Adrenal gland (tissue), 19 donors: Measurements from ENCODE around the gene TDRD3. TPM values are rescaled to one million over a fixed set of nuclear protein-coding genes. Genes with fewer than 3 reads are reported as not detected.

Experiments used
- DNase-seq, 7 donors: peaks; one replicate each; pipeline ENCODE4 v3.0.0-alpha.2; 2019 to 2020
- H3K27ac ChIP-seq, 5 donors: fragments of 200-600 bp; sonication (generic) in 4 of 5; 1 replicate in 3 of 5; 2 replicates in 2 of 5; pipeline versions ENCODE4 v1.5.1 to v1.8.0; 2016 to 2020; ENCODE audit warnings: mild to moderate bottlenecking in 1 of 5
- H3K27me3 ChIP-seq: fragments of 200-600 bp; 2 replicates; pipeline ENCODE4 v1.8.0; 2021
- H3K36me3 ChIP-seq, 2 donors: fragments of 200-600 bp; replicated peaks in 1 of 2; 1 replicate in 1 of 2; 2 replicates in 1 of 2; pipeline versions ENCODE4 v1.5.1 to v1.8.0; 2018 to 2022
- H3K4me1 ChIP-seq, 2 donors: fragments of 200-600 bp; replicated peaks in 1 of 2; 1 replicate in 1 of 2; 2 replicates in 1 of 2; pipeline versions ENCODE4 v1.5.1 to v1.8.0; 2018 to 2021
- H3K4me3 ChIP-seq, 4 donors: fragments of 200-600 bp; sonication (generic) in 3 of 4; one replicate each; pipeline ENCODE4 v1.5.1; 2016 to 2018
- H3K9me3 ChIP-seq, 3 donors: fragments of 200-600 bp; sonication (generic) in 1 of 3; replicated peaks in 1 of 3; 1 replicate in 2 of 3; 2 replicates in 1 of 3; pipeline versions ENCODE4 v1.5.1 to v1.8.0; 2016 to 2021
- POLR2A ChIP-seq, 2 donors: fragments of 450-650 bp; IDR thresholded peaks; one replicate each; pipeline ENCODE4 v1.6.1; 2017; ENCODE audit warnings: antibody characterized with exemption in 2 of 2, mild to moderate bottlenecking in 2 of 2, moderate library complexity in 1 of 2
- WGBS, 4 donors: extraction: QIAGEN DNeasy Blood & Tissue Kit in 2 of 4; methylation state at CpG; one replicate each; pipeline versions ENCODE4 v1.1.5 to v1.1.7; 2013 to 2017; 5-methylcytosine and 5-hydroxymethylcytosine counted together
- intact Hi-C, 2 donors: fragments of 100-400 bp; cut with DNase I; formaldehyde crosslinking; loops; one replicate each; pipeline versions ENCODE4 v1.14.1 to v1.15.0; 2022 to 2023
- long read RNA-seq, 10 donors: library from polyadenylated mRNA in 3 of 10; unstranded in 2 of 10; stranded (forward) in 1 of 10; transcript quantifications; one replicate each; pipeline ENCODE4 v2.0.0 and lab custom pipeline, GENCODE V29; 2021 to 2026
- polyA plus RNA-seq, 3 donors: library from polyadenylated mRNA; stranded (reverse); fragments of 200-250 nt in 2 of 3; fragments of 350-450 nt in 1 of 3; fragmentation: Illumina TruSeq in 1 of 3; extraction: RNeasy Lipid Tissue Mini Kit (QIAGEN cat#74804) in 1 of 3; gene quantifications; one replicate each; pipeline ENCODE4 v1.2.3, GENCODE V29; 2013 to 2014
- total RNA-seq, 9 donors: library from RNA; depleted of rRNA in 4 of 9; stranded (reverse); fragments of >200 nt in 4 of 9; fragments of 120-200 nt in 1 of 9; fragmentation: NEBNext Ultra II Directional in 1 of 9; extraction: Animal tissue kit (Norgen Biotek cat#: 25700) in 1 of 9; gene quantifications; one replicate each; pipeline versions ENCODE4 v1.1.0 to v1.2.4, GENCODE V29; 2013 to 2023
- TF ChIP-seq, protein P1 (sequence below), 6 experiments: fragments of 450-650 bp in 4 of 6; fragments of 200-600 bp in 2 of 6; sonication (generic) in 1 of 6; IDR thresholded peaks; 1 replicate in 5 of 6; 2 replicates in 1 of 6; pipeline versions ENCODE4 v1.5.1 to v1.8.0; 2016 to 2021; ENCODE audit warnings: antibody characterized with exemption in 6 of 6, mild to moderate bottlenecking in 2 of 6, moderate library complexity in 1 of 6
- donor health status: healthy with polysubstance abuse.
- donor health status: Bipolar disorder and iron deficiency.
- donor health status: DM: yes; HTN: yes; CAD: no.
- donor health status: DM: no; HTN: no; CAD: no.
- donor health status: DM: no; HTN: no; CAD: no.
- donor health status: DM: yes; HTN: yes; CAD: no.

TDRD3 gene
- total RNA-seq, result 10 to 100 TPM in 8 of 9 donors, 1 to 10 TPM in 1; 6.6 to 30.5 (median 22.3) TPM
- 10 to 100 TPM; 14.7 to 26.0 (median 20.9) TPM for polyA plus RNA-seq
- long read RNA-seq, donor 1, partial matches to known transcripts, result 0 of 1 reads
- long read RNA-seq, donor 1, other reads (novel, unspliced or antisense), result 0 of 1 reads
- long read RNA-seq, donor 2, result 0 reads
- long read RNA-seq, donor 3, result 0 reads
- long read RNA-seq, donor 4, partial matches to known transcripts, result 3 of 9 reads
- long read RNA-seq, donor 4, other reads (novel, unspliced or antisense), result 5 of 9 reads
- long read RNA-seq, donor 5, partial matches to known transcripts, result 2 of 11 reads
- long read RNA-seq, donor 5, other reads (novel, unspliced or antisense), result 8 of 11 reads
- long read RNA-seq, donor 6, partial matches to known transcripts, result 3 of 8 reads
- long read RNA-seq, donor 6, other reads (novel, unspliced or antisense), result 5 of 8 reads
- long read RNA-seq, donor 7, result 0 reads
- long read RNA-seq, donor 8, result 0 reads
- long read RNA-seq, donor 9, partial matches to known transcripts, result 0 of 1 reads
- long read RNA-seq, donor 9, other reads (novel, unspliced or antisense), result 0 of 1 reads
- long read RNA-seq, donor 10, result 0 reads

DNA sequence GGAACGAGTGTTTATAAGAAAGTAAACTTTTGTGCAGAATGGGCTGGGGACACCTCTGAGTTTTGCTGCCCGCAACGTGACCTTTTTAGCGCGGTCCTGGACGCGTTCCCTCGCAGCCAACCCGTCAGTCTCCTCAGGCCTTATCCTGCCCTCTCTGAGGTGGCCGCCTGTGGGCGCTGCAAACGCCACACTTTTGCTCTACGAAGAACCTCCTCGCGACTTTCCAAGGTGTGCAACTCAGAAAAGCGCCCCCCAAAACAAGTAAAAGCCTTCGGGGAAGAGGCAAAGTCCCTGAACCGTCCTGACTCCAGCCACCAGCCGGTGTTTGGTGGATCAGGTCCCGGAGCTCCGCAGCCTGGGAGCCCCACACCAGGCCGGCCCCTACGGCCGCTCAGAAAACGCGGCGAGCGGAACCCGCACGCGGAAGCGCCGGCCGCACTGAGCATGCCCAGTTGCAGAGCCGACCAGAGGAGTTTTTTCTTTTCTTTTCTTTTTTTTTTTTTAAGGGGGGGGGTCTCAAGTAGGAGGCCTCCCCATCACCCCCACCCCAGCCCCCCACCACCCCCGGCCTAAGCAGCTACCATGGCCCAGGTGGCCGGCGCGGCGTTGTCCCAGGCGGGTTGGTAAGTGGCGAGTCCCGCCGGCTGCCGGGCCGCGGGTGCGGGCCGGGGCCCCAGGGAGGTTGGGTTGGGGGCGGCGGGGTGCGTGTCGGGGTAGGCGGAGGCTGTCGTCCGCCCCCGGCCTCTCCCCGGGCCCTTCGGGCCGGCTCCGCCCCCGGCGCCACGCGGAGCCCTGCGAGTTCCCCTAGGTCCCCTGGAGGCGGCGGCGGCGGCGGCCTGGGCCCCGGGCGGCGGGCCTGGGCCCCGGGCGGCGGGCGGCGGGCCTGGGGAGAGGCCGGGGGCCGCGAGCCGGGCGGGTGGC, at the start of gene TDRD3:
TSS of gene TDRD3 (plus strand) at position 438 of the 921 bp plus-strand sequence. CDS start at position 583, 145 bp downstream.
- WGBS, 4 donors, result 0 to 1% (median 1%) methylated on average over 31 to 84 of the region's 84 CpGs
- peak within 1 kb of the TSS; percentile 64 to 96 (median 72) for H3K4me3 ChIP-seq
- no peaks in the 10 kb centered on the region for H3K9me3 ChIP-seq
- H3K27me3 ChIP-seq, result no peaks in the 10 kb centered on the region
- TF ChIP-seq, protein P1, sequence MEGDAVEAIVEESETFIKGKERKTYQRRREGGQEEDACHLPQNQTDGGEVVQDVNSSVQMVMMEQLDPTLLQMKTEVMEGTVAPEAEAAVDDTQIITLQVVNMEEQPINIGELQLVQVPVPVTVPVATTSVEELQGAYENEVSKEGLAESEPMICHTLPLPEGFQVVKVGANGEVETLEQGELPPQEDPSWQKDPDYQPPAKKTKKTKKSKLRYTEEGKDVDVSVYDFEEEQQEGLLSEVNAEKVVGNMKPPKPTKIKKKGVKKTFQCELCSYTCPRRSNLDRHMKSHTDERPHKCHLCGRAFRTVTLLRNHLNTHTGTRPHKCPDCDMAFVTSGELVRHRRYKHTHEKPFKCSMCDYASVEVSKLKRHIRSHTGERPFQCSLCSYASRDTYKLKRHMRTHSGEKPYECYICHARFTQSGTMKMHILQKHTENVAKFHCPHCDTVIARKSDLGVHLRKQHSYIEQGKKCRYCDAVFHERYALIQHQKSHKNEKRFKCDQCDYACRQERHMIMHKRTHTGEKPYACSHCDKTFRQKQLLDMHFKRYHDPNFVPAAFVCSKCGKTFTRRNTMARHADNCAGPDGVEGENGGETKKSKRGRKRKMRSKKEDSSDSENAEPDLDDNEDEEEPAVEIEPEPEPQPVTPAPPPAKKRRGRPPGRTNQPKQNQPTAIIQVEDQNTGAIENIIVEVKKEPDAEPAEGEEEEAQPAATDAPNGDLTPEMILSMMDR (IDR thresholded peaks at IDR 0.05), result peak; percentile 49 to 89 (median 76)
- peak; percentile 59 to 69 for TF ChIP-seq POLR2A (IDR thresholded peaks at IDR 0.05)
- intact Hi-C loops, result no loop called here
- peak within 1 kb of the TSS; percentile 83 to 99 (median 95) for H3K27ac ChIP-seq
- peaks cover 8 to 20% of the 10 kb centered on the region in 2 donors for H3K4me1 ChIP-seq
- DNase-seq, result peak; percentile 85 to 92 (median 87)
- no peaks in the 10 kb centered on the region for H3K36me3 ChIP-seq

DNA sequence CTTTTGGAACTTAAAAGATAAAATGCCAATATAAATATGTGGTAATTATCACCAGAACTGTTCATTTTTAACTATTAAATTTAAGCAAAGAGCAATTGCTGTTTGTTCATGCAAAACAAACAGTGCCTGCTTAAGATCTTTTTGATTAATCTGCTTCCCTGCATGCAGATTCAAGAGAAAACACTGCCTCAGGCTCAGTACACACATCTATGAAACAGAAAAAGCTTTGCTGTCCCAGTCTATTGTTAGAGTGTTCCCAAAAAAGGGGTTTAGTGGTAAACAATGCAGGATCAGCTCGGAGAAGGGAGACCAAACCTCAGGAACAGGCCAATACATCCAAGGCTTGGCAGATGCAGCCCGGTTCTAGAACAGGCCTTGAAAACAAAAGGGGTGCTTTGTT, 49.3 kb upstream of the TDRD3 start:
- no peak for DNase-seq
- intact Hi-C loops, result no loop called here
- Histone ChIP-seq H3K27me3 (no peaks in the 10 kb centered on the region), H3K27ac (no peak overlapping the region), H3K4me1 (no peaks in the 10 kb centered on the region), H3K4me3 (no peak overlapping the region), H3K9me3 (no peaks in the 10 kb centered on the region), H3K36me3 (no peaks in the 10 kb centered on the region)
- no peak for TF ChIP-seq POLR2A (IDR thresholded peaks at IDR 0.05)
- TF ChIP-seq, protein P1 (IDR thresholded peaks at IDR 0.05), result no peak
- 83 to 89% (median 86%) methylated on average over 2 of the region's 2 CpGs for WGBS, 4 donors

DNA sequence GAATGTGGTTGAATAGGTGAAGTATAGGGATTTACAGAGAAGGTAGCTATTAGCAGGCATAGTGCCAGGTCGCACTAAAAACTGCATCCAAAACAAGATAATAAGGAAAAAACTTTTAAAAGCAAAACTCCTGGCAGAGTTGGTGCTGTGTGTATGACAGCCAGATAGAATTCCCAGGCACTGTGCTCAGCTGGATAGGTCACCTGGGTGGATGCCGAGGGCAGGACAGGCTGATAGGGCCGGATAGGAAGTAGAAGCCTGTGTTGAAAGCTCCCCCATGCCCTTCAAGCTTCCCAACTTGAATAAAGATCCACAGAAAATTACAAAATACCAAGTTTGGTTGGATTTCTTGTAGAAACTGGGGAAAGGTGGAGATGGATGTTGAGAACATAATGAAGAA, 48.9 kb upstream of the TDRD3 start:
- H3K4me3 ChIP-seq, result no peak overlapping the region
- intact Hi-C loops, result no loop called here
- DNase-seq, result no peak
- no peaks in the 10 kb centered on the region for H3K27me3 ChIP-seq
- no peaks in the 10 kb centered on the region for H3K4me1 ChIP-seq
- no peaks in the 10 kb centered on the region for H3K9me3 ChIP-seq
- H3K36me3 ChIP-seq, result no peaks in the 10 kb centered on the region
- H3K27ac ChIP-seq, result no peak overlapping the region
- 54 to 76% (median 59%) methylated on average over 3 of the region's 3 CpGs for WGBS, 4 donors
- TF ChIP-seq, protein P1 (IDR thresholded peaks at IDR 0.05), result no peak
- TF ChIP-seq POLR2A (IDR thresholded peaks at IDR 0.05), result no peak

DNA sequence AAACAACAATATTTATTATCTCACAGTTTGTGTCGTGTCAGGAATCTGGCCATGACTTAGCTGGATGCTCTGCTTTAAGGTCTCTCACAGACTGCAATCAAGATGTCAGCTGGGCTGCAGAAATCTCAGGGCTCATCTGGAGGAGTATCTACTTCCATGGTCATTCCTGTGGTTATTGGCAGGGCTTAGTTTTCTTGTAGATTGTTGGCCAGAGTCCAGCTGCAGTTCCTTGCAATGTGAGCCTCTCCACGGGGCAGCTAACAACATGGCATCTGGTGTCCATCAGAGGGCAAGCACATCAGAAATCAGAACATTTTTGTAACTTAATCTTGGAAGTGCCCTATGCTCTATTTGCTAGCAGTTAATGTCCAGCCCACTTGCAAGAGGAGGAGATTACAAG, 45.7 kb upstream of the TDRD3 start:
- Histone ChIP-seq H3K27ac (no peak overlapping the region), H3K4me3 (no peak overlapping the region), H3K36me3 (no peaks in the 10 kb centered on the region), H3K9me3 (no peaks in the 10 kb centered on the region), H3K27me3 (no peaks in the 10 kb centered on the region), H3K4me1 (no peaks in the 10 kb centered on the region)
- intact Hi-C loops, result no loop called here
- 26 to 45% (median 37%) methylated on average over 2 of the region's 2 CpGs for WGBS, 4 donors
- peak in 1 of 7 donors; percentile 2 for DNase-seq
- TF ChIP-seq POLR2A (IDR thresholded peaks at IDR 0.05), result no peak
- TF ChIP-seq, protein P1 (IDR thresholded peaks at IDR 0.05), result no peak
